Stomach smooth muscle (tissue), 2 donors: ENCODE data around the gene ZNF12.
"Not testable (repeated sequence)": the region's sequence is repeated elsewhere in the genome, so short reads cannot be mapped to it uniquely, and the experiment has no call there.

Source experiments
- H3K27ac ChIP-seq: one replicate; pipeline ENCODE4 v1.7.0; 2013; ENCODE audit warnings: mild to moderate bottlenecking, low read length, inconsistent platforms
- H3K27me3 ChIP-seq, 2 donors: one replicate each; pipeline ENCODE4 v1.7.0; 2013; ENCODE audit warnings: low read length in 2 of 2; ENCODE audit not compliant: insufficient read depth in 2 of 2, control insufficient read depth in 1 of 2
- H3K36me3 ChIP-seq, 2 donors: one replicate each; pipeline ENCODE4 v1.7.0; 2013; ENCODE audit warnings: low read length in 2 of 2; ENCODE audit not compliant: control insufficient read depth in 2 of 2, insufficient read depth in 2 of 2
- H3K4me1 ChIP-seq: one replicate; pipeline ENCODE4 v1.7.0; 2013; ENCODE audit warnings: low read length; ENCODE audit not compliant: control insufficient read depth, insufficient read depth
- H3K4me3 ChIP-seq, 2 donors: one replicate each; pipeline ENCODE4 v1.7.0; 2013; ENCODE audit warnings: low read length in 2 of 2
- H3K9ac ChIP-seq, 2 donors: one replicate each; pipeline ENCODE4 v1.7.0; 2013; ENCODE audit warnings: low read length in 2 of 2, mild to moderate bottlenecking in 1 of 2
- H3K9me3 ChIP-seq, 2 donors: one replicate each; pipeline ENCODE4 v1.7.0; 2013; ENCODE audit warnings: low read length in 2 of 2; ENCODE audit not compliant: control insufficient read depth in 2 of 2
- donor health status: healthy.
- donor health status: Pancreatic carcinoma.

Gene ZNF12

DNA sequence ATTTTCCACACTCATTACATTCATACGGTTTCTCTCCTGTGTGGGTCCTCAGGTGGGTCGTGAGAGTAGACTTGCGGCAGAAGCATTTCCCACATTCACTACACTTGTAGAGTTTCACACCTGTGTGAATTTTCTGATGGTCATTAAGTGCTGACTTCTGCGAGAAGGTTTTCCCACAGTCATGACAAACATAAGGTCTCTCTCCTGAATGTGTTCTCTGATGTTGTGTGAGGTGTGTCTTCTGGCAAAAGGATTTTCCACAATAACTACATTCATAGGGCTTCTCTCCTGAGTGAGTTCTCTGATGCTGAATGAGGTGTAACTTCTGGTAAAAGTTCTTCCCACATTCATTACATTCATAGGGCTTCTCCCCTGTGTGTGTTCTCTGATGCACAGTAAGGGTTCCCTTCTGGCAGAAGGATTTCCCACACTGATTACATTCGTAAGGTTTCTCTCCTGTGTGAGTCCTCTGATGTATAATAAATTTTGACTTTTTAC, 15.1 kb downstream of the ZNF12 start:
- peak overlapping the region in 1 of 2 donors; percentile 58 for H3K4me3 ChIP-seq
- H3K9me3 ChIP-seq: peaks cover 56 to 85% of the 10 kb centered on the region in 2 donors
- H3K9ac ChIP-seq: no peak overlapping the region
- peaks cover 77 to 87% of the 10 kb centered on the region in 2 donors for H3K36me3 ChIP-seq
- no peak overlapping the region for H3K27ac ChIP-seq
- no peaks in the 10 kb centered on the region for H3K27me3 ChIP-seq
- no peaks in the 10 kb centered on the region for H3K4me1 ChIP-seq

DNA sequence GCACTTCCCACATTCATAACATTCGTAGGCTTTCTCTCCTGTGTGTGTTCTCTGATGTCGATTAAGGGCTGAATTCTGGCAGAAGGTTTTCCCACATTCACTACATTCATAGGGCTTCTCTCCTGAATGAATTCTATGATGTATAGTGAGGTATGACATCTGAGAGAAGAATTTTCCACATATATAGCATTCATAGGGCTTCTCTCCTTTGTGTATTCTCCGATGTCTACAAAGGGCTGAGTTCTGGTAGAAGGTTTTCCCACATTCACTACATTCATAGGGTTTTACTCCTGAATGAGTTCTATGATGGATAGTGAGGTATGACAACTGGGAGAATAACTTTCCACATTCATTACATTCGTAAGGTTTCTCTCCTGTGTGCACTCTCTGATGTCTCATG, 15.6 kb downstream of the ZNF12 start:
- peak overlapping the region in 1 of 2 donors; percentile 58 for H3K4me3 ChIP-seq

DNA sequence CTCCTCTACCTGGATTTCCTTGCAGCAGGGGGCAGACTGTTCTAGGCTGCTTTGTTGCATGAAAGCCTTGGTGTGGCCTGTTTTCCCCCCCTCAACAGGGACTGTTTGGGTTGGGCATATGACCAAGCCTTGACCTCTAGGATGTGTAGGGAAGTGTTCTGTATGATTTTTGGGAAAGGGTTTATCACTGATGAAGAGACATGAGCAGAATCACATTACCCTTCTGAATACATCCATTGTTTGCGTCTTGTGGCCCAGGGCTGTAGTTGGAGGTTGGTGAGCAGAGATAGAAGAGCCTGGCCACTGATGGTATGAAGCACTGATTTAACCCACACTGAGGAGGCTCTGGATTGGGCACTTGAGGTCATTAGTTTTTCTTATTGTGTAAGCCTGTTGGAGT, 26.6 kb downstream of the ZNF12 start:
- peaks cover 31 to 71% of the 10 kb centered on the region in 2 donors for H3K9me3 ChIP-seq
- no peak overlapping the region for H3K27ac ChIP-seq
- peaks cover 0 to 2% of the 10 kb centered on the region in 2 donors for H3K36me3 ChIP-seq
- H3K27me3 ChIP-seq: no peaks in the 10 kb centered on the region
- no peaks in the 10 kb centered on the region for H3K4me1 ChIP-seq
- no peak overlapping the region for H3K4me3 ChIP-seq
- no peak overlapping the region for H3K9ac ChIP-seq

More for the DNA sequence above, 15.6 kb downstream of the ZNF12 start:
- H3K36me3 ChIP-seq: peaks cover 72 to 81% of the 10 kb centered on the region in 2 donors
- no peak overlapping the region for H3K27ac ChIP-seq
- no peaks in the 10 kb centered on the region for H3K4me1 ChIP-seq
- H3K9ac ChIP-seq: no peak overlapping the region
- H3K9me3 ChIP-seq: peaks cover 56 to 86% of the 10 kb centered on the region in 2 donors
- H3K27me3 ChIP-seq: no peaks in the 10 kb centered on the region

DNA sequence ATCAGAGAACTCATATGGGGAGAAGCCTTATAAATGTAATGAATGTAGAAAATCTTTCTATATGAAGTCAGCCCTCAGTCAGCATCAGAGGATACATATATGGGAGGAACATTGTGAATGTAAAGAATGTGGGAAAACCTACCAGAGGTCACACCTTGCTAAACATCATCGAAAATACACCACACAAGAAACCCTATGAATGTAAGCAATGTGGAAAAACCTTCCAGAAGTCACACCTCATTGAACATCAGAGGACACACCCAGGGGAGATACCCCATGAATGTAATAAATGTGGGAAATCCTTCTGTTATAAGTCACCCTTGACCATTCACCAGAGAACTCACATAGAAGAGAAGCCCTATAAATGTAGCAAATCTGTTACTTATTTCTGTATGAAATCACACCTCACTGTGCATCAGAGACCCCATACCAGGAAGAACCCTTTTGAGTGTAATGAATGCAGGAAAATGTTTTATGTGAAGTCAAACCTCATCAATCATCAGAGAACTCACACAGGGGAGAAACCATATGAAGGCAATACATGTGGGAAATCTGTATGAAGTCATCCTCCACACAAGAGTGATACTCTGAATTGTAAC, 30.8 kb downstream of the ZNF12 start:
- Histone ChIP-seq H3K9ac (no peak overlapping the region), H3K4me3 (no peak overlapping the region), H3K9me3 (peaks cover 30 to 63% of the 10 kb centered on the region in 2 donors), H3K4me1 (no peaks in the 10 kb centered on the region), H3K36me3 (peaks cover 0 to 8% of the 10 kb centered on the region in 2 donors), H3K27me3 (no peaks in the 10 kb centered on the region), H3K27ac (no peak overlapping the region)

DNA sequence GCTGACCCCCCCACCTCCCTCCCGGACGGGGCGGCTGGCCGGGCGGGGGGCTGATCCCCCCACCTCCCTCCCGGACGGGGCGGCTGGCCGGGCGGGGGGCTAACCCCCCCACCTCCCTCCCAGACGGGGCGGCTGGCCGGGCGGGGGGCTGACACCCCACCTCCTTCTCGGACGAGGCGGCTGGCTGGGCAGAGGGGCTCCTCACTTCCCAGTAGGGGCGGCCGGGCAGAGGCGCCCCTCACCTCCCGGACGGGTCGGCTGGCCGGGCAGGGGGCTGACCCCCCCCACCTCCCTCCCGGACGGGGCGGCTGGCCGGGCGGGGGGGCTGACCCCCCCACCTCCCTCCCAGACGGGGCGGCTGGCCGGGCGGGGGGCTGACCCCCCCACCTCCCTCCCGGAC, 35.9 kb downstream of the ZNF12 start:
- not testable (repeated sequence) for H3K27me3 ChIP-seq
- H3K9me3 ChIP-seq: peaks cover 15 to 36% of the 10 kb centered on the region in 2 donors

DNA sequence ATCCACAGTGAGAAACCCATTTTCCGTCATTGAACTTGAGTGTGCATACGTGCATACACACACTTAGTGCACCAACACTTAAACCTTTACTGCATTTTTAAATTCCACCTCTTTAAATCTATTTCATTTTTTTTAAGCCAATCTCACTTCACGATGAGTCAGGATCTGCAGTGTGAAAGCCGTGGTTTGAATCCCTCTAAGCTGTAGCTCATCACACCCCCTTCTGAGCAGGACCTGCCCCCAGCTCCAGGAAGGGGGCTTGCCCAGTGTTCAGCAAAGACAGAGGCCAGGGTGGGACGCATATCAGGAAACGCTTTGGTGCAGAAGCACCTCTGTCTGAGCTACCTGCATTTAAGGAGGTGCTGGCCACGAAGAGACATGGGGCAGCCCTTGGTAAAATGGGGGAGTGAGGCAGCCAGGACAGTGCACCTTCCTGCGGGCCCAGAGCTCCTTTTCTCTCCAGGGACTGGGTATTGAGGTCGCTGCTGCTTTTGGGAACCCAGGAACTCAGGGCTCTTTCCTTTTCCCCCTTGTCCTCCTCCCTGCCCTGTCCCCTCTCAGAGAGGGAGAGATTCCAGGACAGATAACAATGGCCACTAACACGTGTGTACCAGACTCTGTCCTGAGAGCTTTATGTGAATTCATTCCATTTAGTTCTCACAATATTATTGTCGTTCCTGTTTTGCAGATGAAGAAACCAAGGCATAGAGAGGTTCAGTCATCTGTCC, 48.0 kb downstream of the ZNF12 start:
- Histone ChIP-seq H3K9me3 (no peaks in the 10 kb centered on the region), H3K4me1 (no peaks in the 10 kb centered on the region), H3K27ac (no peak overlapping the region), H3K36me3 (peaks cover 0 to 2% of the 10 kb centered on the region in 2 donors), H3K9ac (no peak overlapping the region), H3K4me3 (no peak overlapping the region), H3K27me3 (peaks cover 0 to 2% of the 10 kb centered on the region in 2 donors)

More for the DNA sequence above, 35.9 kb downstream of the ZNF12 start:
- H3K27ac ChIP-seq, H3K9ac ChIP-seq, H3K4me3 ChIP-seq, H3K4me1 ChIP-seq: not testable (repeated sequence)
- peaks cover 3 to 11% of the 10 kb centered on the region in 2 donors for H3K36me3 ChIP-seq

DNA sequence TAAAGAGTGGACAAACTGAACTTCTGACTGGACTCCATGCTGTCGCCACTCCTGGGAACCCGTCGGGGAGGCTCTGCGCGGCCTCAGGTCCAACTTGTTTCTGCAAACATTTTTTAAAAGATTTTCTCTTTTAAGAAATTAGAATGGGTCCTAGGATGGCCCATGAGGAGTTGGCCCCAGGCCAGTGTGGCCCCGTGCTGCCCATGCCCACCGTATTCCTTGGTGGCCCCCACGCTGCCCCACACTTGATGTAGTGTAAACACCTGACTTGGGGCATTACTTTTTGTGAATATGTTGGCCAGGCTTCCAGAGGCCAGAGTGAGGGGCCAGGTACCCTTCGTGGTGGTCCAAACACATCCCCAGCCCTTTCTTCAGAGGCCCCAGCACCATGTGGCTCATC, 50.3 kb downstream of the ZNF12 start:
- Histone ChIP-seq H3K9ac (no peak overlapping the region), H3K36me3 (peaks cover 0 to 8% of the 10 kb centered on the region in 2 donors), H3K9me3 (no peaks in the 10 kb centered on the region), H3K27ac (no peak overlapping the region), H3K4me1 (no peaks in the 10 kb centered on the region), H3K27me3 (peaks cover 0 to 2% of the 10 kb centered on the region in 2 donors), H3K4me3 (no peak overlapping the region)

DNA sequence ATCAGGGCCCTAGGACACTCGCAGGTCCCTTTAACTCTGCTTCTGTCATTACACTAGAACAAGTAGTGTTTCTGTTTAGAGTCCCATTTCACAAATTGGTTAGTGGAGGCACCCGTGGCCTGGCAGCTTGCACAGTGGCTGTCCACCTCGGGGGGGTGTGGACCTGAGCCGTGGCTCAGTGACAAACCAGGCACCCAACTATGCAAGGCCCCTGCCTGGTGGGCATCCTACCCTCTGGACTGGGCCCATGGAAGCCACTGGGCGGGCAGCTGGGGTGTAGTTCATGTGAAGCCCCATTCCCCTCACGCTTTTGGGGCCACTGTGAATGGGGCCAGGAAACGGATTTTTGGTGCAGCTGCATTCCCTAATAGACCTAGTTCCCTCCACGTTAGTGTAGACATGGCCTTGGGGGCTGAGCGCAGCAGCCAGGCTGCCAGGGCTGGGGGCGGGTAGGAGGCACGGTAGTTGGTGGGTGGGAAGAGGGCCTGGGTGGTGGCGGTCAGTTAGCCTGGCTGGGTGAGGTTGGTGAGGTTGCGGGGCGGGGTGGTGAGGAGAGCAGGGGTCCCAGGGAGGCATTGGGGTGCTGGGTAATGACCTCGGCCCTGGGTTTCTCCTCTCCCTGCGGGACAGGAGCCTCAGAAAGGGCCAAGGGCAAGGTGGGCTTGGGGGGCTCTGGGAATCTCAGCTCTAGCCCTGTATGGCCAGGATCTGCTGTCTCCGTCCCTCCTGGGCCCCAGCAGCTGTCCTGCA, 50.9 kb downstream of the ZNF12 start:
- Histone ChIP-seq H3K27me3 (peaks cover 0 to 2% of the 10 kb centered on the region in 2 donors), H3K9ac (no peak overlapping the region), H3K36me3 (peaks cover 0 to 8% of the 10 kb centered on the region in 2 donors), H3K4me1 (no peaks in the 10 kb centered on the region), H3K27ac (no peak overlapping the region), H3K9me3 (no peaks in the 10 kb centered on the region), H3K4me3 (no peak overlapping the region)

DNA sequence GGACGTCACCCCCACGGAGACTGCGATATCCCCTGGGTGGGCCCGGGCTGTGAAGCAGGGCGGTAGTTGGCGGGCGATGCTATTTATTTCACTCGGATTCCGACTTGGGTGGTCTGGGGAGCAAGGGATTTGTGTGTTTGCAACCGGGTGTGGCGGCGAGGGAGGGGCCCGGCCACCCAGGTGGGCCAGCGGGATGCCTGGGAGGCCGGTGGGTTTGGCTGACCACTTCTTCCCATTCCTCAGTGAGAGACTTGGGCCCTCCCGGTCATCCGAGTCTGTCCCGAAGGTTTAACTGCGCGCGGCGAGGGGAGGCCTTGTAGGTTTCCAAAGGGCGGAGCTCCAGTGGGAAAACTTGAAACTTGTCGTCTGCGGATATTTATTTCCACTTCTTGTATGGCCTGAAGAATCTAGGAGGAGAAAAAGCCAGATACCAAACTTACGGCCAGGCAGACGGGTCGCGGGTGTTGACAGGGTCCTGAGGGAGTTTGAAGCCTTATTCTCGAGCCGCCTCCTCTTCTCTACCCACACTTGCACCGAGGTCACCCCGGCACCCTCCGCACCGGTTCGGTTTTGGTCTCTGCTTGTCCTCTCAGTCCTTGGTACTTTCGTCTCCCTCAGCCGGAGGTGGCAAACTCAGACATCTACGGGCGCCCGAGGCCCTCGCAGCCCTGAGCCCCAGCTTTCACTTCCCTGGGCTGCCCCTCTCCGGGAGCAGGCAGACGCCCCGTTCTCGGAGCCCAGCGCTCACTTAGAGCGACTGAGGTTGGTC, 51.7 kb downstream of the ZNF12 start:
- peaks cover 0 to 2% of the 10 kb centered on the region in 2 donors for H3K27me3 ChIP-seq
- no peaks in the 10 kb centered on the region for H3K4me1 ChIP-seq
- no peak overlapping the region for H3K4me3 ChIP-seq
- H3K9ac ChIP-seq: no peak overlapping the region
- H3K36me3 ChIP-seq: peaks cover 0 to 12% of the 10 kb centered on the region in 2 donors
- no peak overlapping the region for H3K27ac ChIP-seq
- H3K9me3 ChIP-seq: no peaks in the 10 kb centered on the region
